Muscle layer of colon (tissue), 2 donors: Measurements from ENCODE around the gene AKR1C3.
"Not testable (repeated sequence)": the region's sequence is repeated elsewhere in the genome, so short reads cannot be mapped to it uniquely, and the experiment has no call there.

ENCODE experiments used
- H3K27ac ChIP-seq: one replicate; pipeline ENCODE4 v1.7.0; 2013; ENCODE audit warnings: low read depth, mild to moderate bottlenecking, low read length, moderate library complexity
- H3K27me3 ChIP-seq, 2 donors: one replicate each; pipeline ENCODE4 v1.7.0; 2013; ENCODE audit warnings: low read length in 2 of 2, mild to moderate bottlenecking in 2 of 2; ENCODE audit not compliant: insufficient read depth in 2 of 2, control insufficient read depth in 1 of 2
- H3K36me3 ChIP-seq: one replicate; pipeline ENCODE4 v1.7.0; 2013; ENCODE audit warnings: mild to moderate bottlenecking, low read length; ENCODE audit not compliant: insufficient read depth
- H3K4me1 ChIP-seq: one replicate; pipeline ENCODE4 v1.7.0; 2013; ENCODE audit warnings: mild to moderate bottlenecking, low read length; ENCODE audit not compliant: insufficient read depth
- H3K4me3 ChIP-seq, 2 donors: one replicate each; pipeline ENCODE4 v1.7.0; 2013; ENCODE audit warnings: low read length in 2 of 2, low read depth in 1 of 2, mild to moderate bottlenecking in 1 of 2, moderate library complexity in 1 of 2
- H3K9ac ChIP-seq: one replicate; pipeline ENCODE4 v1.7.0; 2013; ENCODE audit warnings: low read length
- H3K9me3 ChIP-seq: one replicate; pipeline ENCODE4 v1.7.0; 2013; ENCODE audit warnings: mild to moderate bottlenecking, low read length
- donor health status: abdominal sarcoma.
- donor health status: Adenocarcinoma of cecum.

The AKR1C3 gene

DNA sequence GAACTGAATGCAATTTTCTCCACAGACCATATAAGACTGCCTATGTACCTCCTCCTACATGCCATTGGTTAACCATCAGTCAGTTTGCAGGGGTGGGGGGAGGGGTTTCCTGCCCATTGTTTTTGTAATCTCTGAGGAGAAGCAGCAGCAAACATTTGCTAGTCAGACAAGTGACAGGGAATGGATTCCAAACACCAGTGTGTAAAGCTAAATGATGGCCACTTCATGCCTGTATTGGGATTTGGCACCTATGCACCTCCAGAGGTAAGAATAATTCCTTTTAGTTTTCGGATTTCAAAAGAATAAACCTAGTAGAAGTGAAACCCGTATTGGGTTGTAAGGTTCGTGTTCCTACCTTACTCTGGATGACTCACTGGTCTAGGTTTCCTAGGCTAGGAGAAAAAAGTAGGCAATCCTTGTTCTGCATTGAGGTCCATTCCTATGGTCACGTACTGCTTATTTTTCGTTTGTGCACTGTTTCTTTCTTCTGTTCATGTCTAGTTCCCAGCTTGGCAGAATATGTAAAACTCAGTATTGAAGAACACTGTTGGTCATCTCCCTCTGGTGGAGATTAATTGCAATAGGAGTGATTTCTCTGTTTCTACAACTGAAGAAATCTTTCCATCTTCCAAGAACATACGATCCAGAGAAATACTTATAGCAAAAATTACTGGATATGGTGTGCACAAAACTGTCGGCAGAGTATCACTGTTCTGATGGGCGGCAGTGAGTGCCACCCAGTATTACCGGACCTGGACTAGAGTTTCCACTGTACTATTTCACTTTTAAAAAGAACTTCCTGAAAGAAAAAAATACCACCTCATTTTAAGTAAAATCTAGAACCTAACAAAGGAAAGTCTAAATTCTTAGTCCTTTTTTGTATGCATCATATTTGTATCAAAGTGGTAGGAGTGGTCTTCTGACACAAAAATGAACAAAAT lies at the start of gene AKR1C3:
Gene AKR1C3 (plus strand): TSS at position 150 of the 941 bp plus-strand sequence. CDS start 31 bp downstream, at position 181.
- Histone ChIP-seq H3K4me1 (no peaks in the 10 kb centered on the region), H3K27me3 (no peaks in the 10 kb centered on the region), H3K9ac (peak within 1 kb of the TSS; percentile 37), H3K27ac (no peak within 1 kb of the TSS), H3K36me3 (peaks cover 6% of the 10 kb centered on the region), H3K4me3 (peak within 1 kb of the TSS; percentile 4 to 81), H3K9me3 (no peaks in the 10 kb centered on the region)

DNA sequence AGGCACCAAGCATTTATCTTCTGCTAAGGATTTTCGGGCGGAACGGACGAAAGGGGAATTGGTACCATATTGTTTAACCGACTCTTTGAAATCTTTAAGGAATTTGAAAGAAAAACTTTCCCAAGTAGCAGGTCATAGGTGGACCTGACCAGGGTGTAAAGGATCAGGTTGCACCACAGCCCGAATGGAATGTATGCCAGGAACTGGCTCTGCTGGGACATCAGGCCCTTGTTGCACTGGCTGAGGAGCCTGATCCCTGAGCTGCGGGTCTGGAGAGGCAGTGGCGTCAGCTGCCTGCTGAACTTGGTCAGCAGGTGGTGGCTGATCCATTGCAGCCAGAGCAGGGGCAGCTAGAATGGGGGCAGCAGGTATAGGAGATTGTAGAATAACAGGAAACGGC lies 49.1 kb upstream of the AKR1C3 start:
- no peaks in the 10 kb centered on the region for H3K36me3 ChIP-seq
- no peak overlapping the region for H3K27ac ChIP-seq
- H3K4me3 ChIP-seq, result no peak overlapping the region
- H3K9ac ChIP-seq, result no peak overlapping the region
- H3K27me3 ChIP-seq, result no peaks in the 10 kb centered on the region
- no peaks in the 10 kb centered on the region for H3K9me3 ChIP-seq
- H3K4me1 ChIP-seq, result peaks cover 3% of the 10 kb centered on the region

DNA sequence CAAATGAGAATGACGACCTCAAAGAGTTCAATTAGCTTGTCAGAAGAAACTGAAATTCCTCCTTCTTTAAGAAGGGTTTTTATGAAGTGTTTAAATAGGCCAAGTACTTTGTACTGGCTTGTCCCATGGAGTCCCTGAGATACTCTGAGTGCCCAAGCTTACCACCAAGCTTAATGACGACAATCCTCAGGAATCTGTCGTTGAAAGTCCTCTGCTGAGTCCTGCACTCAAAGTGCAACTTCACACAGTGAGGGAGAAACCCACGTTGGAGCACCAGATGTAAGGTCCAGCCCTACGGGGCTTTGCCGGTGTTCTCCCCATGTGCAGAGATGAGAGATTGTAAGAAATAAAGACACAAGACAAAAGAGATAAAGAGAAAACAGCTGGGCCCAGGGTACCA lies 47.8 kb upstream of the AKR1C3 start:
- Histone ChIP-seq H3K4me1 (no peaks in the 10 kb centered on the region), H3K9ac (no peak overlapping the region), H3K9me3 (no peaks in the 10 kb centered on the region), H3K4me3 (no peak overlapping the region), H3K27me3 (no peaks in the 10 kb centered on the region), H3K36me3 (no peaks in the 10 kb centered on the region), H3K27ac (no peak overlapping the region)

DNA sequence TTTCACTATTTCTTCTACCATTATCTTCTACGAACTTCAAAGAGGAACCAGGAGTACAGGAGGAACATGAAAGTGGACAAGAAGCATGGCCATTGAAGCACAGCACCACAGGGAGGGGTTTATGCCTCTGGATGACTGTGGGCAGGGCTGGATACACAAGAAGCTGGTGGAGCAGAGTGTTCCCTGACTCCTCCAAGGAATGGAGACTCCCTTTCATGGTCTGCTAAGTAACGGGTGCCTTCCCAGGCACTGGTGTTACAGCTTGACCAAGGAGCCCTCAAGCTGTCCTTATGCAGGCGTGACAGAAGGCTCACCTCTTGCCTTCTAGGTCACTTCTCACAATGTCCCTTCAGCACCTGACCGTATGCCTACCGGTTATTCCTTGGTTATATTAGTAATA lies 47.2 kb upstream of the AKR1C3 start:
- H3K4me3 ChIP-seq, H3K36me3 ChIP-seq, H3K9ac ChIP-seq, H3K4me1 ChIP-seq, H3K9me3 ChIP-seq, H3K27me3 ChIP-seq, H3K27ac ChIP-seq: not testable (repeated sequence)

DNA sequence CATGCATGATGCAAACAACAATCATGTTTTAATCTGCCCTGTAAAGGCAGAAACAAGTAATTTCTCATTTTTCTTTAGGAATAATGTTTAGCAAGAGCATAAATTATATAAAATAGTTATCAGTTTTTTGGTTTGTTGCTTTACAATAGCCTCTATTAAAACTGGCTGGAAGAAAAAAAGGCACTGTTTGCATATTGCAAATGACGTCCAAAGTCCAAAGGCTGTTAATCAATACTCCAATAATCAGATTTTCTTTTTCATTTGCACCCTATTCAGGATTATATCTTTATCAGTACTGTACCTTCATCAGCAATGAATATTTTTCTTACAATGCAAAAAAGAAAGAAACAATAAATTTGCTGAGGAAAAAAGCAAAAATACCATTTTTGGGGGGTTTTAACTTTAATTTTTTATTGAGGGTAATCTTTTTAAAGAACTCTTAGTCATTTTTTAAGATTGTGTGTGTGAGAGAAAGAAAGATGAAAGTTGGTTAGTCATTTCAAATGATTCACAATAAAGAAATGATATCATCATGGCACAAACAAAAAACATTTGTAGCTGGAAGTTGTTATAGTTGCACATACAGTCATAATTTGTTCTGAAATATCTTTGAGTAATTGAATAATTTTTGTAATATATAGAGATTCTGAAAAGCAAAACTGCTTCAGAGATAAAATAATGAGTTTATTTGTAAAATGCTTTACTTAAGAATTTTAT lies 46.1 kb upstream of the AKR1C3 start:
- H3K9me3 ChIP-seq, result no peaks in the 10 kb centered on the region
- no peaks in the 10 kb centered on the region for H3K4me1 ChIP-seq
- no peaks in the 10 kb centered on the region for H3K36me3 ChIP-seq
- no peaks in the 10 kb centered on the region for H3K27me3 ChIP-seq
- no peak overlapping the region for H3K27ac ChIP-seq
- no peak overlapping the region for H3K4me3 ChIP-seq
- no peak overlapping the region for H3K9ac ChIP-seq

DNA sequence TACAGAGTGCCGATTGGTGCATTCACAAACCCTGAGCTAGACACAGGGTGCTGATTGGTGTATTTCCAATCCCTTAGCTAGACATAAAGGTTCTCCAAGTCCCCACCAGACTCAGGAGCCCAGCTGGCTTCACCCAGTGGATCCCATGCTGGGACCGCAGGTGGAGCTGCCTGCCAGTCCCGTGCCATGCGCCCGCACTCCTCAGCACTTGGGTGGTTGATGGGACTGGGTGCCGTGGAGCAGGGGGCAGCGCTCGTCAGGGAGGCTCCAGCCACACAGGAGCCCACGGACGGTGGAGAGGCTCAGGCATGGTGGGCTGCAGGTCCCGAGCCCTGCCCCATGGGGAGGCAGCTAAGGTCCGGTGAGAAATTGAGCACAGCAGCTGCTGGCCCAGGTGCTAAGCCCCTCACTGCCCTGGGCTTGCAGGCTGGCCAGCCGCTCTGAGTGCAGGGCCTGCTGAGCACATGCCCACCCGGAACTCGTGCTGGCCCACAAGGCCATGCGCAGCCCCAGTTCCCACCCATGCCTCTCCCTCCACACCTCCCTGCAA lies 41.2 kb upstream of the AKR1C3 start:
- not testable (repeated sequence) for H3K27me3 ChIP-seq, H3K36me3 ChIP-seq, H3K27ac ChIP-seq, H3K4me3 ChIP-seq, H3K9ac ChIP-seq, H3K9me3 ChIP-seq, H3K4me1 ChIP-seq

DNA sequence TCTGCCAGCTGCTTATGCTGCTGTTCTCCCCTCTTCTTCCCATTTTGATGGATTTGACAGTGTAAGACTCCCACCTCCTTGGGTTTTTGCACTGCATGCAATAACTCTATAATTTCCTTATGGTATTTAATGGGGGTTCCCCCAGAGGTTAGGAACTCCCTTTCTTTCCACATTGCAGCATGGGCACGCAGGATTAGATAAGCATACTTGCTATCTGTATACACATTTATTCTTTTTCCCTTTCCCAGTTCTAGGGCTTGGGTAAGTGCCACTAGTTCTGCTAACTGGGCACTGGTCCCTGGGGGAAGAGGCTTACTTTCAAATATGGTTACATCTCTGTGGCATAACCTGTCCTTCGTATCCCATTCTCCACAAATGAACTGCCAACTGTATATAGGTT lies 39.4 kb upstream of the AKR1C3 start:
- not testable (repeated sequence) for H3K27ac ChIP-seq, H3K36me3 ChIP-seq, H3K4me1 ChIP-seq, H3K9ac ChIP-seq, H3K9me3 ChIP-seq, H3K27me3 ChIP-seq, H3K4me3 ChIP-seq

DNA sequence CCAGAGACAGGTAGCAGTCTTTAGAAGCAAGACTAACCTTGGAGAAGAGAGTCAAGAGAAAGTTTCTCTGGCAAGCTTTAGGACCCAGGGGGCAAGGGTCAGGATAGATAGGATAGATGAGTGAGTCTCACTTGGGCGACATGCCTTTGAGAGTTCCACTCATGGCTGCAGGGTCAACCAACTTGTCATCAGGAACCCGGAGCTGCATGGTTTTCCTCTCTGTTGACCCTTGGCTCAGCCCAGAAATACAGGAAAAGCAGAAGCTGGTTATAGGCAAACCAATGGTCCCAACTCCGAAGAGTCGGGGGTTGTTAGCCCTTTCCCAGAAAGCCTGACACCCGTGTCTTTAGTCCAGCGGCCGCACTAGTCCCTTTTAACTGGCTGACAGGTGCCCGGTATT lies 34.9 kb upstream of the AKR1C3 start:
- not testable (repeated sequence) for H3K9ac ChIP-seq, H3K4me1 ChIP-seq, H3K27ac ChIP-seq, H3K4me3 ChIP-seq, H3K36me3 ChIP-seq, H3K9me3 ChIP-seq, H3K27me3 ChIP-seq

DNA sequence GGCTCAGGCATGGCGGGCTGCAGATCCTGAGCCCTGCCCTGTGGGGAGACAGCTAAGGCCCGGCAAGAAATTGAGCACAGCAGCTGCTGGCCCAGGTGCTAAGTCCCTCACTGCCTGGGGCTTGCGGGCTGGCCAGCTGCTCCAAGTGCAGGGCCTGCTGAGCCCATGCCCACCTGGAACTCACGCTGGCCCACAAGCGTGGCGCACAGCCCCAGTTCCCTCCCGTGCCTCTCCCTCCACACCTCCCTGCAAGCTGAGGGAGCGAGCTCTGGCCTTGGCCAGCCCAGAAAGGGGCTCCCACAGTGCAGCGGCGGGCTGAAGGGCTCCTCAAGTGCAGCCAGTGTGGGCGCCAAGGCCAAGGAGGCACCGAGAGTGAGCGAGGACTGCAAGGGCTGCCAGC lies 33.4 kb upstream of the AKR1C3 start:
- not testable (repeated sequence) for H3K27ac ChIP-seq, H3K36me3 ChIP-seq, H3K9me3 ChIP-seq, H3K4me3 ChIP-seq, H3K9ac ChIP-seq, H3K27me3 ChIP-seq, H3K4me1 ChIP-seq

DNA sequence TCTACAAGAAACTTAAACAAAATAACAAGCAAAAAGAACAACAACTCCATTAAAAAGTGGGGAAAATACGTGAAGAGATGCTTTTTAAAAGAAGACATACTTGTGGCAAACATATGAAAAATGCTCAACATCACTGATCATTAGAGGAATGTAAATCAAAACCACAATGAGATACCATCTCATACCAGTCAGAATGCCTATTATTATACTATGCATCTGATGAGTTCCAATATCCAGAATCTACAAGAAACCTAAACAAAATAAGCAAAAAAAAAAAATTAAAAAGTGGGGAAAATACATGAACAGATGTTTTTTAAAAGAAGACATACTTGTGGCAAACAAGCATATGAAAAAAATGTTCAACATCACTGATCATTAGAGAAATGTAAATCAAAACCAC lies 29.6 kb upstream of the AKR1C3 start:
- H3K36me3 ChIP-seq, result no peaks in the 10 kb centered on the region
- H3K27me3 ChIP-seq, result no peaks in the 10 kb centered on the region
- no peak overlapping the region for H3K27ac ChIP-seq
- H3K4me1 ChIP-seq, result no peaks in the 10 kb centered on the region
- no peak overlapping the region for H3K4me3 ChIP-seq
- no peak overlapping the region for H3K9ac ChIP-seq
- H3K9me3 ChIP-seq, result no peaks in the 10 kb centered on the region

DNA sequence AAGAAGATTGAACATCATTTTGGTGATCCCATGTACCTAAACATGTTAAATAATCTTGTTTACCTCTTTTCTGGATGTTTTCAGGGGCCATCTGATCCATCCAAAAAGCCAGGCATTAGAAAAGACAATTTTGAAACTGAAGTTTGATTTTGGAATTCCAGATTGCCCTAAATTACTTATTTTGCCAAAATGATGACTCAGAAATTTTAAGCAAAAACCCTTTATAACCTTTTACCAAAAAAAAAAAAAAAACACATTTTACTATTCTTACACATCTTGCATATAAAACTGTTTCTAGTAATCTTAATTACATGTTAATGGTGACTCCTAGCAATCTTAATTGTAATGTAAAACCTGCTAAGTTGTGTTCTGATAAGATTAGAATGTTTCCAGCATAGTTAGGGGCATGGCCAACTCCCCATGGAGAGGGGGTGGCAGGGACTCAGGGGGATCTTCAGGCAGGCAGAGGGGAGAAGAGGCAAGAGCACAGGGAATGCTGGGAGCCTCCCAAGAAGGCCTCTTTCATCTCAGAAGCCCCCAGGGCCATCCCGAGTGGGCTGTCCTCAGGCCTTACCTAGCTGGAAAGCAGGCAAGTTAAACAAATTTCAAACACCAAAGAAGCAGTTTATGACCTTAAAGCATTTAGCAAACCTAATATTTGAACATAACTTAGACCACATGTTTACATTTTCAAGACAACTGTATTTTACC lies 25.8 kb upstream of the AKR1C3 start:
- Histone ChIP-seq H3K36me3 (no peaks in the 10 kb centered on the region), H3K27ac (no peak overlapping the region), H3K4me1 (peaks cover 19% of the 10 kb centered on the region), H3K9me3 (no peaks in the 10 kb centered on the region), H3K9ac (no peak overlapping the region), H3K27me3 (no peaks in the 10 kb centered on the region), H3K4me3 (no peak overlapping the region)
